HEK293 (cell line): ENCODE results near the gene GINS1.
A peak's percentile ranks its signal among the peaks of the same experiment; 100 is the strongest.

ENCODE experiments used
- HOXC10 ChIP-seq: sonication (generic); formaldehyde crosslinking; IDR thresholded peaks from 2 replicates; pipeline ENCODE4 v1.8.1; 2023; ENCODE audit warnings: mild to moderate bottlenecking, missing genetic modification reagents
- KLF10 ChIP-seq: fragments of 450-650 bp; IDR thresholded peaks from 2 replicates; pipeline ENCODE4 v1.5.1; 2018; ENCODE audit warnings: missing biosample characterization, mild to moderate bottlenecking, missing genetic modification characterization
- OVOL3 ChIP-seq: fragments of 450-650 bp; formaldehyde crosslinking; IDR thresholded peaks from 2 replicates; pipeline ENCODE4 v1.5.1; 2016; ENCODE audit warnings: missing biosample characterization, missing genetic modification characterization
- PBX3 ChIP-seq: sonication (generic); formaldehyde crosslinking; IDR thresholded peaks from 2 replicates; pipeline ENCODE4 v1.8.1; 2022; ENCODE audit warnings: mild to moderate bottlenecking, moderate library complexity, missing genetic modification reagents
- PRDM4 ChIP-seq: fragments of 450-650 bp; formaldehyde crosslinking; IDR thresholded peaks from 2 replicates; pipeline ENCODE4 v1.5.1; 2017; ENCODE audit warnings: missing biosample characterization, missing genetic modification characterization
- REPIN1 ChIP-seq: fragments of 450-650 bp; formaldehyde crosslinking; IDR thresholded peaks from 2 replicates; pipeline ENCODE4 v1.5.1; 2017; ENCODE audit warnings: missing biosample characterization, missing genetic modification characterization, low read depth
- TRIM28 ChIP-seq: IDR thresholded peaks from 2 replicates; pipeline ENCODE4 v1.6.1; 2011; ENCODE audit warnings: low read length, control low read depth, borderline replicate concordance
- ZBTB10 ChIP-seq: fragments of 450-650 bp; formaldehyde crosslinking; IDR thresholded peaks from 2 replicates; pipeline ENCODE4 v1.5.1; 2016; ENCODE audit warnings: missing biosample characterization, missing genetic modification characterization
- ZBTB48 ChIP-seq: fragments of 450-650 bp; formaldehyde crosslinking; IDR thresholded peaks from 2 replicates; pipeline ENCODE4 v1.5.1; 2016; ENCODE audit warnings: missing biosample characterization, missing genetic modification characterization
- ZFHX2 ChIP-seq: fragments of 450-650 bp; formaldehyde crosslinking; conservative IDR thresholded peaks from 2 replicates; pipeline ENCODE4 v1.5.1; 2016; ENCODE audit warnings: missing biosample characterization, missing genetic modification characterization
- ZNF140 ChIP-seq: fragments of 450-650 bp; formaldehyde crosslinking; IDR thresholded peaks from 2 replicates; pipeline ENCODE4 v1.5.1; 2016; ENCODE audit warnings: missing biosample characterization, missing genetic modification characterization
- ZNF175 ChIP-seq: fragments of 450-650 bp; formaldehyde crosslinking; IDR thresholded peaks from 2 replicates; pipeline ENCODE4 v1.5.1; 2016; ENCODE audit warnings: missing biosample characterization, missing genetic modification characterization
- ZNF18 ChIP-seq: fragments of 450-650 bp; formaldehyde crosslinking; IDR thresholded peaks from 2 replicates; pipeline ENCODE4 v1.5.1; 2016; ENCODE audit warnings: missing biosample characterization, missing genetic modification characterization
- ZNF2 ChIP-seq: fragments of 450-650 bp; formaldehyde crosslinking; IDR thresholded peaks from 2 replicates; pipeline ENCODE4 v1.5.1; 2016; ENCODE audit warnings: missing biosample characterization, missing genetic modification characterization
- ZNF23 ChIP-seq: fragments of 450-650 bp; formaldehyde crosslinking; IDR thresholded peaks from 2 replicates; pipeline ENCODE4 v1.5.1; 2016; ENCODE audit warnings: missing biosample characterization, missing genetic modification characterization, borderline replicate concordance
- ZNF335 ChIP-seq: fragments of 450-650 bp; formaldehyde crosslinking; conservative IDR thresholded peaks from 2 replicates; pipeline ENCODE4 v1.5.1; 2016; ENCODE audit warnings: missing biosample characterization, missing genetic modification characterization
- ZNF391 ChIP-seq: fragments of 450-650 bp; formaldehyde crosslinking; IDR thresholded peaks from 2 replicates; pipeline ENCODE4 v1.5.1; 2016; ENCODE audit warnings: low read depth, missing biosample characterization, missing genetic modification characterization, borderline replicate concordance
- ZNF423 ChIP-seq: fragments of 450-650 bp; formaldehyde crosslinking; IDR thresholded peaks from 2 replicates; pipeline ENCODE4 v1.5.1; 2016; ENCODE audit warnings: missing biosample characterization, missing genetic modification characterization
- ZNF529 ChIP-seq: fragments of 450-650 bp; formaldehyde crosslinking; IDR thresholded peaks from 2 replicates; pipeline ENCODE4 v1.5.1; 2017; ENCODE audit warnings: missing genetic modification characterization, missing biosample characterization; ENCODE audit not compliant: insufficient replicate concordance
- ZNF558 ChIP-seq: fragments of 450-650 bp; formaldehyde crosslinking; IDR thresholded peaks from 2 replicates; pipeline ENCODE4 v1.5.1; 2016; ENCODE audit warnings: missing biosample characterization, missing genetic modification characterization
- ZNF585B ChIP-seq: fragments of 450-650 bp; formaldehyde crosslinking; IDR thresholded peaks from 2 replicates; pipeline ENCODE4 v1.5.1; 2016; ENCODE audit warnings: missing biosample characterization, missing genetic modification characterization
- ZNF629 ChIP-seq: fragments of 450-650 bp; formaldehyde crosslinking; IDR thresholded peaks from 2 replicates; pipeline ENCODE4 v1.5.1; 2017; ENCODE audit warnings: missing biosample characterization, missing genetic modification characterization
- ZNF692 ChIP-seq: fragments of 450-650 bp; formaldehyde crosslinking; IDR thresholded peaks from 2 replicates; pipeline ENCODE4 v1.5.1; 2016; ENCODE audit warnings: missing biosample characterization, missing genetic modification characterization
- ZNF776 ChIP-seq: fragments of 450-650 bp; formaldehyde crosslinking; IDR thresholded peaks from 2 replicates; pipeline ENCODE4 v1.5.0; 2017; ENCODE audit warnings: missing biosample characterization, missing genetic modification characterization, borderline replicate concordance
- ZNF843 ChIP-seq: fragments of 450-650 bp; formaldehyde crosslinking; IDR thresholded peaks from 2 replicates; pipeline ENCODE4 v1.5.1; 2016; ENCODE audit warnings: missing biosample characterization, missing genetic modification characterization
- ZSCAN16 ChIP-seq: fragments of 450-650 bp; formaldehyde crosslinking; IDR thresholded peaks from 2 replicates; pipeline ENCODE4 v1.5.1; 2016; ENCODE audit warnings: missing biosample characterization, missing genetic modification characterization
- ZSCAN18 ChIP-seq: fragments of 450-650 bp; formaldehyde crosslinking; IDR thresholded peaks from 2 replicates; pipeline ENCODE4 v1.5.1; 2016; ENCODE audit warnings: missing biosample characterization, missing genetic modification characterization

Gene GINS1

GRCh38 chr20:25407311-25408169 is at the start of gene GINS1 (continued):
- peak; percentile 82 for TF ChIP-seq ZBTB10 (tag by site-specific recombination)
- TF ChIP-seq ZNF423 = no peak
- no peak for TF ChIP-seq ZNF175 (tag by site-specific recombination)
- TF ChIP-seq ZNF140 (tag by site-specific recombination) = no peak
- TF ChIP-seq TRIM28 = peak; percentile 63; the same call in 1 of the 2 replicates
- no peak for TF ChIP-seq REPIN1
- TF ChIP-seq ZNF585B (tag by site-specific recombination) = no peak
- no peak; the same call in 1 of the 2 replicates for TF ChIP-seq KLF10 (tag by site-specific recombination)
- peak; percentile 83 for TF ChIP-seq ZNF692
- peak; percentile 54; the same call in 1 of the 2 replicates for TF ChIP-seq ZNF629
- TF ChIP-seq ZNF529 = no peak
- TF ChIP-seq ZNF335 = peak; percentile 97
- 0 out of 2 replicates have a peak, but pooled peaks have one; percentile 12 for TF ChIP-seq ZFHX2 (tag by site-specific recombination)
- no peak for TF ChIP-seq ZNF558 (tag by site-specific recombination)
- no peak for TF ChIP-seq ZNF23
- TF ChIP-seq ZNF18 (tag by site-specific recombination) = peak; percentile 37; the same call in 1 of the 2 replicates
- TF ChIP-seq ZNF2 = peak; percentile 78; the same call in 1 of the 2 replicates
- TF ChIP-seq PBX3 (CRISPR knock-in tag) = 0 out of 2 replicates have a peak, but pooled peaks have one; percentile 62
- TF ChIP-seq ZNF776 (tag by site-specific recombination) = no peak
- TF ChIP-seq ZSCAN16 = no peak
- no peak for TF ChIP-seq ZSCAN18 (tag by site-specific recombination)
- TF ChIP-seq ZNF391 = peak; percentile 54; the same call in 1 of the 2 replicates
- no peak for TF ChIP-seq HOXC10 (CRISPR knock-in tag)
- peak; percentile 27; the same call in 1 of the 2 replicates for TF ChIP-seq PRDM4 (tag by site-specific recombination)
- 0 out of 2 replicates have a peak, but pooled peaks have one; percentile 31 for TF ChIP-seq ZNF843 (tag by site-specific recombination)
- 0 out of 2 replicates have a peak, but pooled peaks have one; percentile 35 for TF ChIP-seq OVOL3 (tag by site-specific recombination)
- TF ChIP-seq ZBTB48 (tag by site-specific recombination) = peak; percentile 54; the same call in 1 of the 2 replicates
